Activated T-cell treated with anti-CD3 and anti-CD28 coated beads, Interleukin-2, amount 50 U/mL, for 24 hours (primary cell): ENCODE measurements around the gene FGGY.
"Not testable (repeated sequence)": the region's sequence is repeated elsewhere in the genome, so short reads cannot be mapped to it uniquely, and the experiment has no call there.

ENCODE experiments used
- DNase-seq: peaks from one replicate; pipeline ENCODE4 v3.0.0-alpha.2; 2020
- H3K27ac Mint-ChIP-seq: 2 replicates; pipeline ENCODE4 v1.8.0; 2020; ENCODE audit warnings: mild to moderate bottlenecking, mixed read lengths
- H3K27me3 Mint-ChIP-seq: 2 replicates; pipeline ENCODE4 v1.8.0; 2020; ENCODE audit warnings: mixed read lengths
- H3K36me3 Mint-ChIP-seq: 2 replicates; pipeline ENCODE4 v1.8.0; 2020; ENCODE audit warnings: low read depth, mixed read lengths
- H3K4me1 Mint-ChIP-seq: 2 replicates; pipeline ENCODE4 v1.8.0; 2020; ENCODE audit warnings: low read depth, mixed read lengths
- H3K4me3 Mint-ChIP-seq: 2 replicates; pipeline ENCODE4 v1.8.0; 2020; ENCODE audit warnings: mild to moderate bottlenecking, moderate library complexity, mixed read lengths
- H3K9me3 Mint-ChIP-seq: 2 replicates; pipeline ENCODE4 v1.8.0; 2020; ENCODE audit warnings: mixed read lengths

The FGGY gene

DNA sequence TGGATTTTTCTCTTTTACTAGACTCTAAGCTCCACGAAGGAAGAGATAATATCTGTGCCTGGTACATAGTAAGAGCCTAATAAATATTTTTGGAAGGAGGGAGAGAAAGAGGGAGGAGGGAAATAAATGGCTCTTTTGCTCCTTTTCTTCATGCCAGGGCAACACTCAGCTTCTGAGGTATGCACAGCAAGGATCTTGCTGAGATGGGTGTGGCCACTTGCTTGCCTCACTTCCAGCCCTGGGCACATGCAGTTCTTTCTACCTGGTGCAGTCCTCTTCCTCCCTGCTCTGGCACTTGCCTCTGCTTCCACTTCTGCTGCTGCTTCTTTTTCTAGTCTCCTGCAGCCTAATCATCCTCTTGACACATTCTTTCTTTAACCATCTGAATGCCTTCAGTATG, 148.1 kb downstream of the FGGY start:
- no peak overlapping the region for H3K27ac Mint-ChIP-seq
- H3K9me3 Mint-ChIP-seq = no peaks in the 10 kb centered on the region
- H3K36me3 Mint-ChIP-seq = no peaks in the 10 kb centered on the region

DNA sequence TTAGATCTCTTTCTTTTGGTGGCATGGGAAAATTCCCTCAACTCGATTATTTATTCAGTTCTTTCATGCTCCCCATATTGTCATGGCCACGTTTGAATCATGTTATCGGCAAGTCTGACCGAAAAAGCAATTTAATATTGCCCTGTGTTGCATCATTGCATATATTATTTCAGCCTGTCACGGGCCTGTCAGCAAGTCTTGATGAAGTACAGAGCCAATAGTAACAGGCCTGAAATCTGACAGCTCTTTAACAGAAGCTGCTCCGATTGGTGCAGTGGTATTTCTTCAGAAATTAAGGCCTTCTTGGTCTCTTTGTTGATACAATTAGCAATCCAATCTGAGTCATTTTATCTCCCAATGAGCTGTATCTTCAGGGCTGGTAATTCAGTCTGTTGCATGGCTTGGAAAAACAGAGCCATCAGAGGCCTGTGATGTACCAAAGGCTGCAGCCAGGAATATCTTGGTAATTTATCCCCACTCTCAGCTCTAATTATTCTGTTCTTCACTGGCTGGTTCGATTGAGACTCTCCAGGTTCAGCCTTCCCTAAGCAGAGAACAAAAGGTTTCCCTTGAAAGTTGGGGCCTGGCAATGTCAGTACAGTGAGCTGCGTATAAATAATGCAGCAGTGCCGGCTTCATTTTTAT, 149.5 kb downstream of the FGGY start:
- no peaks in the 10 kb centered on the region for H3K27me3 Mint-ChIP-seq
- no peaks in the 10 kb centered on the region for H3K36me3 Mint-ChIP-seq
- H3K4me1 Mint-ChIP-seq = peaks cover 5% of the 10 kb centered on the region
- H3K4me3 Mint-ChIP-seq = no peak overlapping the region
- H3K27ac Mint-ChIP-seq = no peak overlapping the region
- H3K9me3 Mint-ChIP-seq = no peaks in the 10 kb centered on the region
- no peak for DNase-seq

More for the DNA sequence above, 148.1 kb downstream of the FGGY start:
- no peak overlapping the region for H3K4me3 Mint-ChIP-seq
- H3K27me3 Mint-ChIP-seq = no peaks in the 10 kb centered on the region
- DNase-seq = no peak
- peaks cover 5% of the 10 kb centered on the region for H3K4me1 Mint-ChIP-seq

DNA sequence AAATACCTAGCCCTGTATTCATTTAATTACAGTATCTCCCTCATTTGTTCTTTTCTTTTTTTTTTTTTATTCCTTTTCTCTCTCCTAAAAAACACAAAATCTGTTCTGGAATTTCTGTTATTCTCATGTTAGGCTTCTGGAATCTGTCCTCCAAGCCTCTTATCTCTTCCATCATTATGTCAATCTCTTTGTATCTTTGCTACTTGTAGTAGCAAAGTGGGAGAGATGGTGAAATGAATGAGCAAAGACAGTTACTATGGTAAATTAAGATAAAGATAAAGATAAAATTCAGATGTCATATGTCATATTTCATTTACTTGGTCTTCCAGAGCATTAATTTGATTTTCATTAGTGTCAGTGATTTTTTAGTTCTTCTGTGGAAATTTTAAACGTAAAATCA, 155.1 kb downstream of the FGGY start:
- Mint-ChIP-seq H3K4me3 (no peak overlapping the region), H3K4me1 (no peaks in the 10 kb centered on the region)

DNA sequence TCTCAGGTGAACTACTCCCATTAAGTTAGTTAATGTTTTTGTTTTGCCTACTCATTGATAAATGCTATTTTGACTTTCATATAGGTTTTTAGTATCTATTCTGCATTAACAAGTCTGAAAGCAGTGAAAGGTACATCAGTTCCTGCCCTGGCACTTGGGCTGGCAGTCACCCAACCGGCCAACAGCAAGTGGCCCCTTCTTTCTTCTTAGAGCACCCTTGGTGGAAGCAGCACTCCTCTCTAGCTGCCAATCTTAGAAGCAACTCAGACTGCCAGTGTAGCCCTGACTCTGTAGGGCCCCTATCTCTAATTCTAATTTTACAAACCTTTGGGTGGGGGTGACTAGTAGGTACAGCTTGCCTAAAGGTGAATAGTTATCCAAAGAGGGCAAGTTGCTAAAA, 155.7 kb downstream of the FGGY start:
- Mint-ChIP-seq H3K4me1 (no peaks in the 10 kb centered on the region), H3K27me3 (no peaks in the 10 kb centered on the region), H3K36me3 (peaks cover 4% of the 10 kb centered on the region), H3K4me3 (no peak overlapping the region), H3K27ac (no peak overlapping the region), H3K9me3 (no peaks in the 10 kb centered on the region)
- no peak for DNase-seq

More for the DNA sequence above, 155.1 kb downstream of the FGGY start:
- Mint-ChIP-seq H3K9me3 (no peaks in the 10 kb centered on the region), H3K36me3 (peaks cover 3% of the 10 kb centered on the region), H3K27ac (no peak overlapping the region), H3K27me3 (no peaks in the 10 kb centered on the region)
- no peak for DNase-seq

DNA sequence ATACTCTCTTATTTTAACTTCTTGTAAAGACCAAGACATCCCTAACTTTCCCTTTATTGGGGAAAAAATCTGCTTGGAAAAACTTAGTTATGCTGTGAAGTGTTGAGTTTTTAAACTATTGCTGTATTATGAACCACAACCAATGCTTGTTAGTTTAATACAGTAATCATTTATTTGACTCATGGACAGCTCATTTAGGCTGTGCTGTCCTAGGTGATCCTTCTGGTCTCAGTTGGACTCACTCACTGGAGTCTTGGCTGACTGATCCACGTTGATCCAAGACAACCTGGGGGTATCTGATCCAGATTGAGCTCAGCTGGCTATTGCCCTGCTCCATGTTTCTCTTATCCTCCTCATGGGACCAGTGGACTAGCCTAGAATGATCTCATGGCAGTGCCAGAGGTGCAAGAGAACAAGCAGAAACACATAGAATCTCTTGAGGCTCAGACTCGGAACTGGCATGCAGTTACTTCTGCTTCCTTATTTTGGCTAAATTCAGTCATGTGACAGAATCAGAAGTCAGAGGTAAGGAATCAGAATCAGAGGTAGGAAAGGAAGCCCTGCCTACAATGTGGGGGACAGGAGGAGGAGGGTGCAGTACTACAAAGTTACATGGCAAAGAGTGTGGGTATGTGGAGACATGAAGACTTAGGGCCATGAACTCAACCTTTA, 156.5 kb downstream of the FGGY start:
- no peaks in the 10 kb centered on the region for H3K9me3 Mint-ChIP-seq
- no peak overlapping the region for H3K4me3 Mint-ChIP-seq
- peaks cover 4% of the 10 kb centered on the region for H3K36me3 Mint-ChIP-seq
- no peak for DNase-seq
- H3K4me1 Mint-ChIP-seq = no peaks in the 10 kb centered on the region
- no peak overlapping the region for H3K27ac Mint-ChIP-seq
- no peaks in the 10 kb centered on the region for H3K27me3 Mint-ChIP-seq

DNA sequence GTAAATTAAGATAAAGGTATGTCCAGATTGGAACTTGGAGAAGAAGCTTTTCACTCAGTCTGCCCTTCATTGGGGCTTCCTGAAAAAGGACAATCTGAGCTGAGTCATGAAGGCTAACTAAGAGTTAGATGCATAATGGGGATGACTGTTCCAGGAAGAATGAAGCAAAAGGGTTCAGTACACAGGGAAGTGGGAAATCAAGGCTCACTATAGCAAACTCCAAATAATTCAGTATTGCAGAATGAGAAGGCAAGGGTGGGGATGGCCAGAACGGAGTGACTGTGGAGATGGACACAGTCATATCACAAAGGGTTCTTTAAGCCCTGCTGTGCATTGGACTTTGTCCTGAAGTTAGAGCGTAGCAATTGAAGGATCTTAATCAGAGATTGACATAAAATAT, 158.3 kb downstream of the FGGY start:
- no peak for DNase-seq
- no peaks in the 10 kb centered on the region for H3K27me3 Mint-ChIP-seq

DNA sequence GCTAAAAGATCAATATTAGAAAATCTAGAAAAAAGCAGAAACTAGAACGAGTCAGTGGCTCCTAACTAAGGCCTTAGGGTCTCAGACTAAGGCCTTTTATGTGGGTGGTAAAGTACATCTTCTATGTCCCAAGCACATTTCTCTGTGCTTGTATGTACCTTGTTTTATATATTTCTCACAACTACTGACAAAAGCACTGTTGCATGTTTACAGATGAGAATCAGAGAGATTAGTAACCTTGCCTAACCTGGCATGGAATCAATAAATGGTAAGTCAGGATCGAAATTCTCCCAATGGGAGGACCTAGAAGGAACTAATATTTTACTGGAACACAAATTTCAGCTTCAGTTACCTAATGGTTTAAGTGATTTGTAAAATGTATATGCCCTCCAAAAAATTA, 160.9 kb downstream of the FGGY start:
- DNase-seq = no peak
- peaks cover 15% of the 10 kb centered on the region for H3K36me3 Mint-ChIP-seq
- H3K27ac Mint-ChIP-seq = no peak overlapping the region
- no peaks in the 10 kb centered on the region for H3K27me3 Mint-ChIP-seq
- peaks cover 10% of the 10 kb centered on the region for H3K9me3 Mint-ChIP-seq
- no peaks in the 10 kb centered on the region for H3K4me1 Mint-ChIP-seq
- no peak overlapping the region for H3K4me3 Mint-ChIP-seq

More for the DNA sequence above, 158.3 kb downstream of the FGGY start:
- Mint-ChIP-seq H3K4me1 (no peaks in the 10 kb centered on the region), H3K36me3 (peaks cover 9% of the 10 kb centered on the region), H3K4me3 (no peak overlapping the region), H3K27ac (no peak overlapping the region), H3K9me3 (peaks cover 5% of the 10 kb centered on the region)

DNA sequence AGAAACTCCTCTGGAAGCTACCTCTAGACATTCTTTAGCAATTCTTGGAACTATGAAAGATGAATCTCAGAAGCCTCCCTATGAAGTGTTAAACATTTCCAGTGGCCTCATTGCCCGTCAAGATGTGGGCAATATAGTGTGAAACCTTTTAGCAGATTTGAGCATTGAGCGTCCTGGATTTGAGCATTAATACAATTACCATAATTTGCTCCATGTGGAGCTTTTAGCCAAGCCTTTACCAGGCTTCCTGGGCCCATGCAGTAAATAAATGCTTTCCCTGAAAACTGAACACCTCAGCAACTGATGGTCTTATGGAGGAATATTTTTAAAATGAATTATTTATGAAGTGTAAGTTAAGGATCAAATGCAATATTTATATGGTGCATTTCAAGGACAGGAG, 162.0 kb downstream of the FGGY start:
- H3K4me3 Mint-ChIP-seq = no peak overlapping the region
- peaks cover 10% of the 10 kb centered on the region for H3K9me3 Mint-ChIP-seq
- H3K27ac Mint-ChIP-seq = no peak overlapping the region
- no peaks in the 10 kb centered on the region for H3K4me1 Mint-ChIP-seq
- no peak for DNase-seq
- H3K36me3 Mint-ChIP-seq = peaks cover 15% of the 10 kb centered on the region
- H3K27me3 Mint-ChIP-seq = no peaks in the 10 kb centered on the region

DNA sequence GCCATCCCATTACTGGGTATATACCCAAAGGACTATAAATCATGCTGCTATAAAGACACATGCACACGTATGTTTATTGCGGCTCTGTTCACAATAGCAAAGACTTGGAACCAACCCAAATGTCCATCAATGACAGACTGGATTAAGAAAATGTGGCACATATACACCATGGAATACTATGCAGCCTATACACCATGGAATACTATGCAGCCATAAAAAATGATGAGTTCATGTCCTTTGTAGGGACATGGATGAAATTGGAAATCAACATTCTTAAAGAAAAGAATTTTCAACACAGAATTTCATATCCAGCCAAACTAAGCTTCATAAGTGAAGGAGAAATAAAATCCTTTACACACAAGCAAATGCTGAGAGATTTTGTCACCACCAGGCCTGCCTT, 166.0 kb downstream of the FGGY start:
- H3K36me3 Mint-ChIP-seq = peaks cover 11% of the 10 kb centered on the region
- H3K4me3 Mint-ChIP-seq, H3K27me3 Mint-ChIP-seq, H3K4me1 Mint-ChIP-seq, H3K27ac Mint-ChIP-seq, DNase-seq: not testable (repeated sequence)
- H3K9me3 Mint-ChIP-seq = peaks cover 10% of the 10 kb centered on the region

DNA sequence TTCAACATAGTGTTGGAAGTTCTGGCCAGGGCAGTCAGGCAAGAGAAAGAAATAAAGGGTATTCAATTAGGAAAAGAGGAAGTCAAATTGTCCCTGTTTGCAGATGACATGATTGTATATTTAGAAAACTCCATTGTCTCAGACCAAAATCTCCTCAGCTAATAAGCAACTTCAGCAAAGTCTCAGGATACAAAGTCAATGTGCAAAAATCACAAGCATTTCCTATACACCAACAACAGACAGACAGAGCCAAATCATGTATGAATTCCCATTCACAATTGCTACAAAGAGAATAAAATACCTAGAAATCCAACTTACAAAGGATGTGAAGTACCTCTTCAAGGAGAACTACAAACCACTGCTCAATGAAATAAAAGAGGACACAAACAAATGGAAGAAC, 168.6 kb downstream of the FGGY start:
- H3K9me3 Mint-ChIP-seq, H3K36me3 Mint-ChIP-seq, DNase-seq, H3K4me3 Mint-ChIP-seq, H3K27me3 Mint-ChIP-seq, H3K4me1 Mint-ChIP-seq, H3K27ac Mint-ChIP-seq: not testable (repeated sequence)

DNA sequence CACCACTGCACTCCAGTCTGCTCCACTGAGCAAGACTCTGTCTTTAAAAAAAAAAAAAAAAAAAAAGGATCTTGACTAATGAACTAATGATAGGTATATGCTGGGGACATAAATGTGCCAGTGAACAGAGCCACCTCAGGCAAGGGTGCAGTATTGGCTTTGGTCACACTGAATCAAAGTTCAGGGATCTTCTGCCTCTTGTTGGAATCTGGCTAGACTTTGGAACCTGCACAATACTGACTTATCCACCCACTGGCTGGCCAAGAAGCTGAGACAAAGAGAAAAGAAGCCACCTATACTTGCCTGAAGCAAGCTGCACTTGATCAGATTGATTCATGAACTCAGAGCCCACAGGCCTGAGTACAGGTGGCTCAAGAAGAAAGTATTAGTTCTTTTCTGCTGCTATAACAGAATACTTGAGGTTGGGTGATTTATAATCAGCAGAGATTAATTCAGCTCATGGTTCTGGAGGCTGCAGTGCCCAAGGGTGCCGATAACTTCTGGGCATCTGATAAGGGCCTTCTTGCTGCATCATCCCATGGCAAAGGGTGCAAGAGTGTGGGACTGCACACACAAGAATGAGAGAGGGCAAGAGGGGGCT, 172.0 kb downstream of the FGGY start:
- no peak for DNase-seq
- H3K9me3 Mint-ChIP-seq = peaks cover 12% of the 10 kb centered on the region
- H3K4me3 Mint-ChIP-seq = no peak overlapping the region
- no peaks in the 10 kb centered on the region for H3K27me3 Mint-ChIP-seq
- peaks cover 9% of the 10 kb centered on the region for H3K36me3 Mint-ChIP-seq
- no peak overlapping the region for H3K27ac Mint-ChIP-seq
- H3K4me1 Mint-ChIP-seq = no peaks in the 10 kb centered on the region

DNA sequence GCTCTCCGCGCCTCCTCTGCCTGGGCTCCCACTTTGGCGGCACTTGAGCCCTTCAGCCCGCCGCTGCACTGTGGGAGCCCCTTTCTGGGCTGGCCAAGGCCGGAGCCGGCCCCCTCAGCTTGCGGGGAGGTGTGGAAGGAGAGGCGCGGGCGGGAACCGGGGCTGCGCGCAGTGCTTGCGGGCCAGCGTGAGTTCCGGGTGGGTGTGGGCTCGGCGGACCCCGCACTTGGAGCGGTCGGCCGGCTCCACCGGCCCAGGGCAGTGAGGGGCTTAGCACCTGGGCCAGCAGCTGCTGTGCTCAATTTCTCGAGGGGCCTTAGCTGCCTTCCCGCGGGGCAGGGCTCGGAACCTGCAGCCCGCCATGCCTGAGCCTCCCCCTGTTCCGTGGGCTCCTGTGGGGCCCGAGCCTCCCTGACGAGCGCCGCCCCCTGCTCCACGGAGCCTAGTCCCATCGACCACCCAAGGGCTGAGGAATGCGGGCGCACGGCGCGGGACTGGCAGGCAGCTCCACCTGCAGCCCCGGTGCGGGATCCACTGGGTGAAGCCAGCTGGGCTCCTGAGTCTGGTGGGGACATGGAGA, 175.2 kb downstream of the FGGY start:
- not testable (repeated sequence) for DNase-seq, H3K27ac Mint-ChIP-seq, H3K4me3 Mint-ChIP-seq, H3K27me3 Mint-ChIP-seq, H3K36me3 Mint-ChIP-seq
- H3K4me1 Mint-ChIP-seq = peaks cover 20% of the 10 kb centered on the region
- peaks cover 12% of the 10 kb centered on the region for H3K9me3 Mint-ChIP-seq

DNA sequence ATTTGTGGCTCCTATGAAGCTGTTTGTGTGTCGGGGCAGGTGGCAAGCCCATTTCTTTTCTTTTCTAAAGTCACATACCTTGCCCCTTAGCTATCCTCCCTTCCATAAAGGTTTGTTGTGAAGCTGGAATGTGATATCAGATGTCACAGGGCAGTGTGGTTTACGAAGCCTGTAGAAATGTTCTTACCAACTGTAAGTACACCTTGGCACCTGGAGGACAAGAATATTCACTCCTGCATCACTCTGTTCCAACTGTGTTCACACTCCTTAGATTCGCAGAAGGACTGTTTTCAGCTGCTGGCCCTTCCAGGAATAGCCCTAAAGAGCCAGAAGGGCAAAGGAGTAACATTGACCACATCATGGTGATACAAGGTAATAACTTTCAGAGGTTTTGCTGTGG, 176.9 kb downstream of the FGGY start:
- DNase-seq = no peak
- Mint-ChIP-seq H3K36me3 (peaks cover 9% of the 10 kb centered on the region), H3K4me1 (peaks cover 28% of the 10 kb centered on the region), H3K4me3 (no peak overlapping the region), H3K27ac (no peak overlapping the region), H3K9me3 (peaks cover 12% of the 10 kb centered on the region), H3K27me3 (no peaks in the 10 kb centered on the region)

DNA sequence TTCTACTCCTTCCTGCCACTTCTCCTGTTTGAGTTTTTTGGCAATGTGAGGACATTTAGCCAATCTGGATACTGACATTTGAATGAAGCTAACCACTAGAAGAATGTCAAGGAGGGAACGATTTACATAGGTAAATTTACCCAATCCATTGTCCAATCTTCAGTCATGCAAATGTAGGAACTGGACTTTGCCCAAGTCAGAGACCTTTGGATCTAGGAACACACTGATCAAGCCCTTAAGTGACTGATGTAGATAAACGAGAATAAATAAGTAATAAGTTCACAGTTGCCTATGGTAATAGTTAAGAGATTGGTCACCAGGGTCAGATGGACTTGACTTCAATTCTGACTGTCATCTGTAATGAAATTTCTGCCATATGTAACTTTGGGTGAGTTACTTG, 177.6 kb downstream of the FGGY start:
- Mint-ChIP-seq H3K27ac (peak overlapping the region; percentile 3), H3K4me3 (no peak overlapping the region), H3K4me1 (peaks cover 28% of the 10 kb centered on the region), H3K36me3 (peaks cover 9% of the 10 kb centered on the region), H3K9me3 (peaks cover 12% of the 10 kb centered on the region), H3K27me3 (no peaks in the 10 kb centered on the region)
- no peak for DNase-seq

DNA sequence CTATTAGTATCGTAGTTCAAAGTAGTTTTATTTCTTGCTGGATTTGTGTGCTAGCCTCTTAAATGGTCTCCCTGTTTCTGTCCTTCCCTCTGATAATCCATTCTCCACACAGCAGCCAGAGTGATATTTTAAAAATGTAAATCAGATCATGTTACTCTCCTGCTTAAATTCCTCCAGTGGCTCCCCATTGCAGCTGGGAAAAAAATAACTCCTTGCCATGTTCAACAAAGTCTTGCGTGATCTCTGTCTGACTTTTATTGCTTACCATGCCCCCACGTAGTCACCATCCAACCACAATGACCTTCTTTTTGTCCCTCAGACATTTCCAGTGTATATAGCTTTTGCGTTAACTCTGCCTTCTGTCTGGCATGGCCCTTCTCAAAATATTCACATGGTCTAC, 178.8 kb downstream of the FGGY start:
- Mint-ChIP-seq H3K27me3 (no peaks in the 10 kb centered on the region), H3K4me3 (no peak overlapping the region), H3K36me3 (peaks cover 6% of the 10 kb centered on the region), H3K4me1 (peaks cover 28% of the 10 kb centered on the region), H3K9me3 (peaks cover 9% of the 10 kb centered on the region), H3K27ac (peak overlapping the region; percentile 58)
- no peak for DNase-seq
